Measurements from ENCODE around the gene PSMB10. TPM values are rescaled to one million over a fixed set of nuclear protein-coding genes. Genes with fewer than 3 reads are reported as not detected.

The PSMB10 gene
- total RNA-seq, 1 experiment from 2014 or later = 24.5 TPM

GRCh38 chr16:67936880-67937605 is 393 bp upstream of the PSMB10 start:
- TF ChIP-seq, protein P1, sequence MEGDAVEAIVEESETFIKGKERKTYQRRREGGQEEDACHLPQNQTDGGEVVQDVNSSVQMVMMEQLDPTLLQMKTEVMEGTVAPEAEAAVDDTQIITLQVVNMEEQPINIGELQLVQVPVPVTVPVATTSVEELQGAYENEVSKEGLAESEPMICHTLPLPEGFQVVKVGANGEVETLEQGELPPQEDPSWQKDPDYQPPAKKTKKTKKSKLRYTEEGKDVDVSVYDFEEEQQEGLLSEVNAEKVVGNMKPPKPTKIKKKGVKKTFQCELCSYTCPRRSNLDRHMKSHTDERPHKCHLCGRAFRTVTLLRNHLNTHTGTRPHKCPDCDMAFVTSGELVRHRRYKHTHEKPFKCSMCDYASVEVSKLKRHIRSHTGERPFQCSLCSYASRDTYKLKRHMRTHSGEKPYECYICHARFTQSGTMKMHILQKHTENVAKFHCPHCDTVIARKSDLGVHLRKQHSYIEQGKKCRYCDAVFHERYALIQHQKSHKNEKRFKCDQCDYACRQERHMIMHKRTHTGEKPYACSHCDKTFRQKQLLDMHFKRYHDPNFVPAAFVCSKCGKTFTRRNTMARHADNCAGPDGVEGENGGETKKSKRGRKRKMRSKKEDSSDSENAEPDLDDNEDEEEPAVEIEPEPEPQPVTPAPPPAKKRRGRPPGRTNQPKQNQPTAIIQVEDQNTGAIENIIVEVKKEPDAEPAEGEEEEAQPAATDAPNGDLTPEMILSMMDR (conservative IDR thresholded peaks at IDR 0.05) = no peak
- WGBS (ENCODE audit: extremely low coverage, insufficient read length, low lambda C conversion rate) = no CpG with 5 or more reads among the region's 6 CpGs
- no peak overlapping the region for H3K23ac ChIP-seq (ENCODE audit: insufficient read length, low read depth, low read length)
- H2AK5ac ChIP-seq (ENCODE audit: insufficient read length, low read length) = no peak overlapping the region
- H2BK20ac ChIP-seq (ENCODE audit: low read depth, low read length, poor library complexity, severe bottlenecking) = no peak overlapping the region
- no peaks in the 10 kb centered on the region for H4K20me1 ChIP-seq (ENCODE audit: control insufficient read depth, insufficient read depth, insufficient read length)
- H3K79me2 ChIP-seq (ENCODE audit: insufficient read depth, low read length) = no peaks in the 10 kb centered on the region
- DNase-seq = no peak
- no peak overlapping the region for H3K27ac ChIP-seq (ENCODE audit: insufficient read length, low read depth, low read length)
- H2BK12ac ChIP-seq (ENCODE audit: insufficient read length, low read depth, low read length) = no peak overlapping the region
- peak overlapping the region; percentile 16; the same call in 1 of the 2 replicates for H3K14ac ChIP-seq (ENCODE audit: insufficient read depth, low read length)
- H3T11ph ChIP-seq (ENCODE audit: low read length) = no peak overlapping the region
- H2AFZ ChIP-seq (ENCODE audit: low read length) = no peak overlapping the region
- no peaks in the 10 kb centered on the region for H3K27me3 ChIP-seq (ENCODE audit: insufficient read depth, low read length)
- H3K4me2 ChIP-seq (ENCODE audit: insufficient read depth, insufficient read length, low read length) = peak overlapping the region; percentile 79
- no peak overlapping the region for H4K91ac ChIP-seq (ENCODE audit: insufficient read length, low read depth, low read length)
- H4K5ac ChIP-seq (ENCODE audit: insufficient read length, low read depth, low read length) = no peak overlapping the region
- Mint-ChIP-seq H3K4me3 (peak overlapping the region; percentile 98 to 100), H3K9me3 (peaks cover 0 to 2% of the 10 kb centered on the region in 2 experiments; a peak in 2 of 5 replicates), H3K36me3 (ENCODE audit: insufficient read depth in 1 of 3, low read depth in 3 of 3) (peaks cover 0 to 34% (median 8%) of the 10 kb centered on the region in 3 experiments; a peak in 4 of 7 replicates), H3K27me3 (ENCODE audit: low read depth) (peaks cover 10% of the 10 kb centered on the region), H3K27ac (peak overlapping the region; percentile 18 to 99 (median 32); a peak in 5 of 7 replicates), H3K4me1 (peaks cover 25 to 26% of the 10 kb centered on the region in 2 experiments)
- no peaks in the 10 kb centered on the region for H3K79me1 ChIP-seq (ENCODE audit: insufficient read depth, low read depth, low read length, poor library complexity, severe bottlenecking)
- H4K8ac ChIP-seq (replicated peaks; ENCODE audit: insufficient read length, low read depth, low read length) = no peak overlapping the region
- H2BK120ac ChIP-seq (ENCODE audit: low read depth, low read length, poor library complexity, severe bottlenecking) = no peak overlapping the region
- H3K9ac ChIP-seq (ENCODE audit: extremely low read depth, insufficient read length, low read length) = peak overlapping the region; percentile 33
- no peak overlapping the region for H3K4ac ChIP-seq (ENCODE audit: low read depth, low read length)
- peaks cover 3% of the 10 kb centered on the region; the same call in 1 of the 2 replicates for H3K4me1 ChIP-seq (ENCODE audit: insufficient read depth, low read length)
- no peak overlapping the region for H3K18ac ChIP-seq (ENCODE audit: insufficient read length, low read depth, low read length)
- H3K9me3 ChIP-seq (ENCODE audit: control insufficient read depth, low read depth, low read length) = no peaks in the 10 kb centered on the region
- no peak overlapping the region for H2BK15ac ChIP-seq (ENCODE audit: low read depth, low read length)
- H2BK5ac ChIP-seq (ENCODE audit: insufficient read length, low read length) = no peak overlapping the region
- H3K56ac ChIP-seq (ENCODE audit: insufficient read length, low read depth, low read length) = no peak overlapping the region
- peaks cover 18% of the 10 kb centered on the region for H3K23me2 ChIP-seq (ENCODE audit: insufficient read length, low read depth, low read length, poor library complexity, severe bottlenecking)
